CD4-positive, alpha-beta memory T cell (primary cell): ENCODE data around the gene APOC3. TPM values are rescaled to one million over a fixed set of nuclear protein-coding genes. Genes with fewer than 3 reads are reported as not detected.

ENCODE experiments used
- CTCF ChIA-PET: fragments of 350-600 bp; sonication (Branson Sonifier 250); formaldehyde crosslinking; loops from one replicate; lab custom pipeline; 2021; ENCODE audit warnings: inconsistent platforms; ENCODE audit not compliant: partially characterized antibody; lab: Charles Lee
- POLR2A ChIA-PET: fragments of 350-600 bp; sonication (Branson Sonifier 250); formaldehyde crosslinking; loops from one replicate; lab custom pipeline; 2021; ENCODE audit not compliant: partially characterized antibody; lab: Charles Lee
- DNase-seq, 5 donors: peaks; one replicate each; pipeline versions ENCODE4 v3.0.0 to v3.0.0-alpha.2; 2020 to 2022; ENCODE audit warnings: mixed read lengths in 1 of 5
- H3K27ac ChIP-seq: one replicate; pipeline ENCODE4 v1.7.0; 2013; ENCODE audit warnings: low read depth, low read length
- H3K27me3 ChIP-seq: 2 replicates; pipeline ENCODE4 v1.7.0; 2013; ENCODE audit warnings: mild to moderate bottlenecking, low read length, moderate library complexity; ENCODE audit not compliant: insufficient read depth
- H3K36me3 ChIP-seq: 2 replicates; pipeline ENCODE4 v1.7.0; 2013; ENCODE audit warnings: mild to moderate bottlenecking, low read length, moderate library complexity; ENCODE audit not compliant: insufficient read depth
- H3K4me1 ChIP-seq: 2 replicates; pipeline ENCODE4 v1.7.0; 2013; ENCODE audit warnings: mild to moderate bottlenecking, low read length, moderate library complexity; ENCODE audit not compliant: insufficient read depth
- H3K4me3 ChIP-seq, 2 donors: one replicate each; pipeline ENCODE4 v1.7.0; 2013; ENCODE audit warnings: low read length in 2 of 2, mild to moderate bottlenecking in 1 of 2
- H3K9me3 ChIP-seq, 2 donors: one replicate each; pipeline ENCODE4 v1.7.0; 2013; ENCODE audit warnings: low read length in 2 of 2, control low read depth in 1 of 2; ENCODE audit not compliant: control insufficient read depth in 1 of 2
- H3K27ac Mint-ChIP-seq, 7 donors: one replicate each; pipeline ENCODE4 v1.8.0; 2020 to 2021; ENCODE audit warnings: mixed read lengths in 7 of 7, mild to moderate bottlenecking in 6 of 7, inconsistent platforms in 3 of 7, moderate library complexity in 3 of 7
- H3K27me3 Mint-ChIP-seq, 2 donors: one replicate each; pipeline ENCODE4 v1.8.0; 2020 to 2021; ENCODE audit warnings: mixed read lengths in 2 of 2
- H3K36me3 Mint-ChIP-seq, 2 donors: one replicate each; pipeline ENCODE4 v1.8.0; 2020 to 2021; ENCODE audit warnings: mixed read lengths in 2 of 2, inconsistent platforms in 1 of 2, mild to moderate bottlenecking in 1 of 2
- H3K4me1 Mint-ChIP-seq, 4 donors: one replicate each; pipeline ENCODE4 v1.8.0; 2020 to 2021; ENCODE audit warnings: mixed read lengths in 4 of 4, mild to moderate bottlenecking in 1 of 4
- H3K4me3 Mint-ChIP-seq, 8 donors: one replicate each; pipeline ENCODE4 v1.8.0; 2020 to 2021; ENCODE audit warnings: mixed read lengths in 8 of 8, mild to moderate bottlenecking in 7 of 8, moderate library complexity in 6 of 8, inconsistent platforms in 3 of 8
- H3K9me3 Mint-ChIP-seq, 8 donors: one replicate each; pipeline ENCODE4 v1.8.0; 2020 to 2021; ENCODE audit warnings: mixed read lengths in 8 of 8, mild to moderate bottlenecking in 5 of 8, inconsistent platforms in 3 of 8, moderate library complexity in 1 of 8
- intact Hi-C: fragments of 100-400 bp; cut with micrococcal nuclease; formaldehyde crosslinking; loops from one replicate; pipeline ENCODE4 v1.15.1; 2023
- polyA plus RNA-seq, 2 donors: library from polyadenylated mRNA; unstranded; fragments of 300-500 nt; fragmentation: Illumina TruSeq; gene quantifications; one replicate each; pipeline ENCODE4 v1.2.3, GENCODE V29; 2021
- total RNA-seq, 2 experiments: library from RNA; stranded (reverse); gene quantifications; one replicate each; pipeline ENCODE4 v1.2.3, GENCODE V29; 2021

Gene APOC3
- total and polyA plus RNA-seq, 4 experiments from 2014 or later = not detected

- intact Hi-C loops = no loop called here
- Histone ChIP-seq H3K4me1 (no peaks in the 10 kb centered on the region), H3K27ac (no peak within 1 kb of the TSS), H3K27me3 (no peaks in the 10 kb centered on the region), H3K36me3 (no peaks in the 10 kb centered on the region), H3K9me3 (no peaks in the 10 kb centered on the region), H3K4me3 (no peak within 1 kb of the TSS)
- CTCF ChIA-PET = interaction anchor here (1.3 to 1.5 kb wide), 2 partner anchors 11 to 13 kb away, joined by 3 to 7 read pairs; no protein-coding TSS in a partner anchor
- Mint-ChIP-seq H3K36me3 (no peaks in the 10 kb centered on the region), H3K4me3 (no peak within 1 kb of the TSS), H3K4me1 (no peaks in the 10 kb centered on the region), H3K9me3 (no peaks in the 10 kb centered on the region), H3K27me3 (no peaks in the 10 kb centered on the region), H3K27ac (no peak within 1 kb of the TSS)
- POLR2A ChIA-PET = interaction anchor here (0.7 kb wide), 1 partner anchor 67 kb away, joined by 3 read pairs; no protein-coding TSS in a partner anchor
- no peak for DNase-seq
Measured at GRCh38 chr11:116823031-116823843, 6.5 kb upstream of the APOC3 start, which contains the start of gene APOA4. Gene APOA4 (minus strand): TSS chr11:116823304. CDS start chr11:116823191, 113 bp downstream.

GRCh38 chr11:116825434-116825833 is 4.3 kb upstream of the APOC3 start:
- no peak for DNase-seq
- H3K36me3 ChIP-seq = no peaks in the 10 kb centered on the region
- no peaks in the 10 kb centered on the region for H3K4me1 Mint-ChIP-seq
- no peak overlapping the region for H3K27ac Mint-ChIP-seq
- no peak overlapping the region for H3K4me3 ChIP-seq
- ChIA-PET CTCF (interaction anchor here (1.1 kb wide), 1 partner anchor 281 kb away, joined by 3 read pairs; no protein-coding TSS in a partner anchor), POLR2A (no interaction called here)
- H3K4me1 ChIP-seq = no peaks in the 10 kb centered on the region
- H3K36me3 Mint-ChIP-seq = no peaks in the 10 kb centered on the region
- no peaks in the 10 kb centered on the region for H3K27me3 ChIP-seq
- H3K4me3 Mint-ChIP-seq = no peak overlapping the region
- no peak overlapping the region for H3K27ac ChIP-seq
- no peaks in the 10 kb centered on the region for H3K9me3 Mint-ChIP-seq
- no peaks in the 10 kb centered on the region for H3K9me3 ChIP-seq
- intact Hi-C loops = no loop called here
- H3K27me3 Mint-ChIP-seq = no peaks in the 10 kb centered on the region

GRCh38 chr11:116825854-116826750 is 3.6 kb upstream of the APOC3 start:
- Mint-ChIP-seq H3K36me3 (no peaks in the 10 kb centered on the region), H3K4me1 (no peaks in the 10 kb centered on the region), H3K27ac (peak overlapping the region in 1 of 7 donors; percentile 68), H3K27me3 (no peaks in the 10 kb centered on the region), H3K9me3 (no peaks in the 10 kb centered on the region), H3K4me3 (no peak overlapping the region)
- ChIA-PET POLR2A (no interaction called here), CTCF (interaction anchor here (0.8 to 1.1 kb wide), 2 partner anchors 28 to 280 kb away, joined by 3 to 4 read pairs; no protein-coding TSS in a partner anchor)
- H3K4me3 ChIP-seq = no peak overlapping the region
- H3K4me1 ChIP-seq = no peaks in the 10 kb centered on the region
- H3K36me3 ChIP-seq = no peaks in the 10 kb centered on the region
- H3K27me3 ChIP-seq = no peaks in the 10 kb centered on the region
- intact Hi-C loops = no loop called here
- H3K27ac ChIP-seq = no peak overlapping the region
- DNase-seq = no peak
- H3K9me3 ChIP-seq = no peaks in the 10 kb centered on the region

- no peaks in the 10 kb centered on the region for H3K36me3 ChIP-seq
- no peaks in the 10 kb centered on the region for H3K36me3 Mint-ChIP-seq
- DNase-seq = no peak
- H3K4me1 Mint-ChIP-seq = no peaks in the 10 kb centered on the region
- H3K4me3 Mint-ChIP-seq = no peak overlapping the region
- no peaks in the 10 kb centered on the region for H3K9me3 Mint-ChIP-seq
- ChIA-PET CTCF (interaction anchor here (0.8 to 1.0 kb wide), 2 partner anchors 9 to 27 kb away, joined by 3 to 4 read pairs; no protein-coding TSS in a partner anchor), POLR2A (no interaction called here)
- no peaks in the 10 kb centered on the region for H3K9me3 ChIP-seq
- intact Hi-C loops = no loop called here
- H3K27ac Mint-ChIP-seq = no peak overlapping the region
- H3K27me3 Mint-ChIP-seq = no peaks in the 10 kb centered on the region
- no peaks in the 10 kb centered on the region for H3K27me3 ChIP-seq
- H3K4me3 ChIP-seq = no peak overlapping the region
- H3K27ac ChIP-seq = no peak overlapping the region
- H3K4me1 ChIP-seq = no peaks in the 10 kb centered on the region
Measured at GRCh38 chr11:116826751-116827431, 2.8 kb upstream of the APOC3 start.

GRCh38 chr11:116827461-116827860 is 2.2 kb upstream of the APOC3 start:
- Histone ChIP-seq H3K27me3 (no peaks in the 10 kb centered on the region), H3K9me3 (no peaks in the 10 kb centered on the region), H3K4me1 (no peaks in the 10 kb centered on the region), H3K27ac (no peak overlapping the region), H3K4me3 (no peak overlapping the region), H3K36me3 (no peaks in the 10 kb centered on the region)
- no peak for DNase-seq
- Mint-ChIP-seq H3K27ac (no peak overlapping the region), H3K9me3 (no peaks in the 10 kb centered on the region), H3K4me1 (no peaks in the 10 kb centered on the region), H3K4me3 (no peak overlapping the region), H3K27me3 (no peaks in the 10 kb centered on the region), H3K36me3 (no peaks in the 10 kb centered on the region)
- CTCF ChIA-PET = interaction anchor here (1.0 kb wide), 1 partner anchor 9 kb away, joined by 3 read pairs; no protein-coding TSS in a partner anchor
- POLR2A ChIA-PET = no interaction called here
- intact Hi-C loops = no loop called here

GRCh38 chr11:116828632-116829524 is 829 bp upstream of the APOC3 start:
- no peak overlapping the region for H3K27ac ChIP-seq
- Mint-ChIP-seq H3K9me3 (no peaks in the 10 kb centered on the region), H3K4me3 (no peak overlapping the region), H3K27ac (peak overlapping the region in 1 of 7 donors; percentile 73), H3K4me1 (no peaks in the 10 kb centered on the region), H3K27me3 (no peaks in the 10 kb centered on the region), H3K36me3 (no peaks in the 10 kb centered on the region)
- no peak overlapping the region for H3K4me3 ChIP-seq
- no peaks in the 10 kb centered on the region for H3K4me1 ChIP-seq
- CTCF ChIA-PET = no interaction called here
- no peak for DNase-seq
- POLR2A ChIA-PET = no interaction called here
- no peaks in the 10 kb centered on the region for H3K27me3 ChIP-seq
- intact Hi-C loops = no loop called here
- no peaks in the 10 kb centered on the region for H3K36me3 ChIP-seq
- H3K9me3 ChIP-seq = no peaks in the 10 kb centered on the region
